GM19372 (cell line): Measurements from ENCODE around the gene DBF4B.

Source experiments
- ATAC-seq: cut with Tn5 transposase; IDR thresholded peaks from one replicate; pipeline ENCODE4 v1.9.1; 2021; ENCODE audit warnings: mild to moderate bottlenecking, low read depth, moderate library complexity; ENCODE audit not compliant: unreplicated experiment

DBF4B gene

DNA sequence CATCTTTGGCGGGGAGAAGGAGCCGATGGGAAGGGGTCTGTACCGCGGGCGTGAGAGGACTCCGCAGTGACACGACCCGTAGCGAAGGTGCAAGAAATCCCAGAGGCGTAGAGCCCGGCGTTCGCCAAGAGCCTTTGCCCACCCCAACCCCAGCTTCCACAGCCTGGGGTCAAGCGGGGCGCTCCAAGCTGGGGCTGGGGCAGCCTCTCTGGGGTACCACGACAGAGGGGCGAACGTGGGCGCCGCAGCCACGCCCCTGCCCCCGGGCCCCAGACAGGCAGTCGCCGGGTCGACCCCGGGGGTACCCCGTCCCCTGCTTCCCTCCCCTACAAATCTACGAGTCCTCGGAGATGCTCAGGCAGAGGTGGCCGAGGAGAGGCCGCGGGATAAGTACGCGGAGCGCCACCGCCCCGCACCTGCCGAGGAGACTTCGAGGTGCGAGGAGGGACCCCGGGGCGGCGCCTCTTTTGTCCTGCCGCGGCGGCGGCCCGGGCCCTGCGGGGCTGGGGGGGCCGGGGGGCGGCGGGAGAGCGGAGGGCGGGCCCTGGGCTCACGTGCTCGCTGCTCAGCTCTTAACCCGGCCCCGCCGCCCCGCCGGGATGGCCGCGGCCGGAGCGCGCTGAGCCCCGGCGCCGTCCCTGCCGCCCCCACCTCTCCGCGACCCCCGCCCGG is 50.1 kb downstream of the DBF4B start, which contains the start of gene ADAM11:
TSS of gene ADAM11 (plus strand) at position 575 of the 672 bp plus-strand sequence. CDS start 212 bp downstream, outside the sequence.
- no peak for ATAC-seq

DNA sequence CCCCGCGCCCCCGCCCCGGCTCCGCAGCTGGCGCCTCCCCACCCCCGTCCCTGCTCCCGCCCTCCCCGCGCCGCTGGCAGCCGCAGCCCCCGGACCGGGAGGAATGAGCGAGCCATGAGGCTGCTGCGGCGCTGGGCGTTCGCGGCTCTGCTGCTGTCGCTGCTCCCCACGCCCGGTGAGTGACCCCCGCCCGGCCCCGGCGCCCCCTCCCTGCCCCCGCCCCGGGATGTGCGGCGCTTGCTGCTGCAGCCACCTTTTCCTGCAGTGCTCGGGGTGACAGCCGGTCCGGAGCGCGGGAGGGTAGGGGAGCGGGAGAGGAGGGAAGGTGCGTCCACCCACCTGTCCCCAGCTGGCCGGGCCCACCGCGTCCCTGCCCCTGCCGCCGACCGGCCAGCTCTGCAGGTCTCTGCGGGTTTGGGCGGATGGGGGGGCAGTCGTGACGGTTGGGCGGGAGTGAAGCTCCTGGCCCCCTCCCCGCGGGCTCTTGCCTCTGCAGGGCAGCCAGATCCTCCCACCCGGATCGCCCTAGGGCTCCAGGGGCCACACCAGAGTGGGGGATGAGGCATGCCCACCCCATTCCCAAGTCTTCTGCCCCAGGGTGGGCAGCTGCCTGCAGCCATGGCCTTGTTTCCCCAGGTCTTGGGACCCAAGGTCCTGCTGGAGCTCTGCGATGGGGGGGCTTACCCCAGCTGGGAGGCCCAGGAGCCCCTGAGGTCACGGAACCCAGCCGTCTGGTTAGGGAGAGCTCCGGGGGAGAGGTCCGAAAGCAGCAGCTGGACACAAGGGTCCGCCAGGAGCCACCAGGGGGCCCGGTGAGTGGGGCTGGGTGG is 50.8 kb downstream of the DBF4B start:
- no peak for ATAC-seq

GRCh38 chr17:44759916-44760243 is 51.4 kb downstream of the DBF4B start:
- no peak for ATAC-seq

GRCh38 chr17:44760474-44761308 is 52.2 kb downstream of the DBF4B start:
- no peak for ATAC-seq

DNA sequence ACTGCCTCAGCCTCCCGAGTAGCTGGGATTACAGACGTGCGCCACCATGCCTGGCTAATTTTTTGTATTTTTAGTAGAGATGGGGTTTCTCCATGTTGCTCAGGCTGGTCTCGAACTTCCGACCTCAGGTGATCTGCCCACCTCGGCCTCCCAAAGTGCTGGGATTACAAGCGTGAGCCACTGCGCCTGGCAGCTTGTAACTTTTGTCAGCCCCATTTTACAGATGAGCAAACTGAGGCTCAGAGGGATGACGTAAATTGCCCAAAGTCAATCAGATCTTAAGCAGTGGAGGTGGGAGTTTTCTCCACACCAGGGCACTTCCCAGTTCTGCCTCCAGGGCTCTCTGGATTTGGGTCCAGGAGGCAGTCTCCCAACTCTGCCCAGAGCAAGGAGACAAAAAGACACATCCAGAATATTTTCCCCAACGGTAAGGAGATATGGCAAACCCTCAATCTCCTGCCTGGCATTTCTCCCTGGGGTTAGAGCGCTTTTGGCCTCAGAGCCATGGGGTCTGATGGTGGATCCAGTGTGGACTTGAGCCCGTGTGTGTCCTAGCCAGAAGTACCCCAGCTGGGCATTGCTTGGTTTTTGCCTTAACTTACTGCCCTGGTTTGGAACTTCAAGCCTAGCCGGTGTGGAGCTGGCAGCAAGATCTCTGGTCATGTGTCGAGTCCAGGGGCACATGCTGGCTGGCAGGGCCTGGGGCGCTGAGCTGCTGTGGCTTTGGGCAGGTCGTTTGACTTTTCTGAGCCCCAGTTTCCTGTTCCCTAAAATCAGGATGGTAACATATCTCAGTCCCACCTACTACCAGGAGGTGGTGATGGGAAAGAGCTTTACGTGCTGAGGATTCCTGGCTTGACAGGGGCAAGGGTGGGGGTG is 53.7 kb downstream of the DBF4B start:
- ATAC-seq: no peak

DNA sequence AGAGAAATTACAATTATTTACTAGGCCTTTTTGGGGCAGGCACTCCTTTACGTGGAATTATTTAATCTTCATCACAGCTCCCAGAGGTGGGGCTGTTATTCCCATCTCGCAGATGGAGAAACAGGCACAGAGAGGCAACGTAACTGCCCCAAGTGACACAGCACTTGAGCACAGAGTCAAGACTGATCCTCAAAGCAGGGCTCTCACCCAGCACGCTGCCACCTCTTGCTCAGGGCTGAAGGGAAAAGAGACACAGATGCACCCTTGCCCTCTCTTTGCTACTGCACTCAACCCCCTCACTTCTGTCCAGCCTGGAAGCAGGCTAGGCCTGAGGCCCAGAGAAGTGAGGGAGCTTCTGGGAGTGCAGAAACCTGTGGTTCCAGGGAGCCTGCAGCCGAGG is 54.7 kb downstream of the DBF4B start:
- no peak for ATAC-seq

DNA sequence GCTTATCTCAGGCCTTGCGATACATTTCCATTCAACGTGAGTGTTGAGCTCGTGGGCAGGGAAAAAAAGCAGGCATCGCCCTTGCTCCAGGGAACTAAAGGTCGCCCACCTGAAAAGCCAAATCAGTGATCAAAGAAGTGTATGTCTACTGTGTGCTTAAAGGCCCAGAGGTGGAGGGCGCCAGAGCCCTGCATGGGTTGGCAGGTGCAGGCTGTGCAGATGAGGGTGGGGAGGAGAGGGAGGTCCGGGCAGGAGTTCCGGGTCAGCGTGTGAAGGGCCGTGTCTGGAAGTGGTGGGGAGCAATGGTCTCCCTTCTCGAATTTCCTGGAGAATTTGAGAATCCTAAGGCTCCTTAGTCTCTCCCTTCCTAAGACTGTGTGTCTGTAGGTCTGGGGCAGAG is 57.5 kb downstream of the DBF4B start:
- ATAC-seq: no peak

- no peak for ATAC-seq
Observed at GRCh38 chr17:44766409-44767038, 58.1 kb downstream of the DBF4B start.

- ATAC-seq: no peak
Observed at GRCh38 chr17:44767493-44767892, 59.0 kb downstream of the DBF4B start.

GRCh38 chr17:44768505-44769142 is 60.2 kb downstream of the DBF4B start:
- ATAC-seq: no peak

- ATAC-seq: no peak
Observed at GRCh38 chr17:44769230-44769629, 60.8 kb downstream of the DBF4B start.

- ATAC-seq: no peak
Observed at GRCh38 chr17:44769647-44770084, 61.2 kb downstream of the DBF4B start.

GRCh38 chr17:44770166-44770925 is 61.9 kb downstream of the DBF4B start:
- ATAC-seq: no peak

- no peak for ATAC-seq
Observed at GRCh38 chr17:44772308-44773045, 64.0 kb downstream of the DBF4B start.

DNA sequence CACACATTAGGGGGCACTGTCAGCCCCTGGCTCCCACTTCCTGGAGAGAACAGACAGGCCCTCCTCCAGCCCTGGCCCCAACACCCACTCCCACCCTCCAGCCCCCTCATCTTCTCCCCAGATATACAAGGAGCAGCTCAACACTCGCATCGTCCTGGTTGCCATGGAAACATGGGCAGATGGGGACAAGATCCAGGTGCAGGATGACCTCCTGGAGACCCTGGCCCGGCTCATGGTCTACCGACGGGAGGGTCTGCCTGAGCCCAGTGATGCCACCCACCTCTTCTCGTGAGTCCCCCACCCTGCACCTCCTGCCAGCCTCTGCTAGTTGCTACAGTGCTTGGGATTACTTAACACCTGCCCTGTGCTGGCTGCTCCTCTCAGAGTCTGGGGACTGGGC is 64.7 kb downstream of the DBF4B start:
- no peak for ATAC-seq

DNA sequence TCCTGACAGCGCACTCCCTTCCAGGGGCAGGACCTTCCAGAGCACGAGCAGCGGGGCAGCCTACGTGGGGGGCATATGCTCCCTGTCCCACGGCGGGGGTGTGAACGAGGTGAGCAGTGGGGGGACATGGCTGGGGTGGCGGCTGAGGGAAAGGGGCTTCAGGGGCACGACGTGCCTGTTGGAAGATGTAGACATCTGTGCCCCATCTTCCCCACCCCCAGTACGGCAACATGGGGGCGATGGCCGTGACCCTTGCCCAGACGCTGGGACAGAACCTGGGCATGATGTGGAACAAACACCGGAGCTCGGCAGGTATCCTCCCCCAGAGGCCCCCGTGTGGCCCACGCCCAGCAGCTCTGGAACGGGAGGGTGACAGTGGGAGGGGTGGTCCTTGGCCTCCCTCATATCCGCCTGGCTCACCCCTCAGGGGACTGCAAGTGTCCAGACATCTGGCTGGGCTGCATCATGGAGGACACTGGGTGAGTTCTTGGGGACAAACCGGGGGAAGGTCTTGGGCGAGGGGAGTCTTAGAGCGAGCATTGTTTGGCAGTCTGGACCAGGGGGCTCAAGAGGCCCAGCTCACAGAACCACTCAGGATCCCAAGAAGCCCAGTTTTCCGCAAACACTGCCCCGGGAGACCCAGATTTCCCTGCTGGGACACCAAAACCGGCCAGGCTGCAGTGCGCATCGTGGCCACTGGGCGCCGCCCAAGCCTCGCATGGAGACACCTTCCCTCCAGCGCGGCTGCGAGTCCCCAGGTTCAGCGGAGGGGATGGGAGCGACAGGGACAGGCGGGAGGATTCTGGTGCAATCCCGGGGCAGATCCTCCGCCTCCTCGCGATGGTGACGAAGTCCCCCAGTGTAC is 66.0 kb downstream of the DBF4B start:
- no peak for ATAC-seq
